ENCODE results near the gene ZNF750.

Gene ZNF750

GRCh38 chr17:82874011-82874835 lies 34.4 kb upstream of the ZNF750 start:
- Histone ChIP-seq H3K79me2 (ENCODE audit: control insufficient read depth, low read length) (peaks cover 44% of the 10 kb centered on the region), H3K9me2 (replicated peaks; ENCODE audit: control insufficient read depth, low read length) (no peaks in the 10 kb centered on the region), H3K27me3 (ENCODE audit: control insufficient read depth, low read length) (no peaks in the 10 kb centered on the region), H3K36me3 (ENCODE audit: control insufficient read depth, low read length) (peaks cover 30% of the 10 kb centered on the region), H3K4me3 (ENCODE audit: low read length) (no peak overlapping the region), H3K27ac (ENCODE audit: low read depth, low read length) (no peak overlapping the region), H3K4me2 (ENCODE audit: low read length) (no peak overlapping the region), H3F3A (ENCODE audit: control insufficient read depth, insufficient read depth) (peaks cover 8% of the 10 kb centered on the region), H3K4me1 (ENCODE audit: control insufficient read depth, low read length) (peaks cover 41% of the 10 kb centered on the region), H3K9me3 (ENCODE audit: control insufficient read depth, insufficient read depth, low read length) (no peaks in the 10 kb centered on the region), H4K20me1 (ENCODE audit: control insufficient read depth, insufficient read depth, low read depth, low read length) (no peaks in the 10 kb centered on the region)
- TF ChIP-seq EZH2phosphoT487 (IDR thresholded peaks at IDR 0.05; ENCODE audit: borderline replicate concordance, low read length) (no peak), CTCF (IDR thresholded peaks at IDR 0.05; ENCODE audit: low read depth, low read length, poor library complexity, severe bottlenecking) (no peak)

GRCh38 chr17:82873521-82873920 lies 33.7 kb upstream of the ZNF750 start:
- TF ChIP-seq EZH2phosphoT487 (IDR thresholded peaks at IDR 0.05; ENCODE audit: borderline replicate concordance, low read length) (no peak), CTCF (IDR thresholded peaks at IDR 0.05; ENCODE audit: low read depth, low read length, poor library complexity, severe bottlenecking) (no peak)
- no peak overlapping the region for H3K4me2 ChIP-seq (ENCODE audit: low read length)

GRCh38 chr17:82872591-82873520 lies 33.0 kb upstream of the ZNF750 start:
- peaks cover 45% of the 10 kb centered on the region for H3K79me2 ChIP-seq (ENCODE audit: control insufficient read depth, low read length)
- H3K27ac ChIP-seq (ENCODE audit: low read depth, low read length), result peak overlapping the region; percentile 81
- H3K36me3 ChIP-seq (ENCODE audit: control insufficient read depth, low read length), result peaks cover 30% of the 10 kb centered on the region
- peaks cover 8% of the 10 kb centered on the region for H3F3A ChIP-seq (ENCODE audit: control insufficient read depth, insufficient read depth)
- H3K4me2 ChIP-seq (ENCODE audit: low read length), result peak overlapping the region; percentile 79
- peaks cover 55% of the 10 kb centered on the region for H3K4me1 ChIP-seq (ENCODE audit: control insufficient read depth, low read length)
- no peaks in the 10 kb centered on the region for H3K9me2 ChIP-seq (replicated peaks; ENCODE audit: control insufficient read depth, low read length)
- H4K20me1 ChIP-seq (ENCODE audit: control insufficient read depth, insufficient read depth, low read depth, low read length), result no peaks in the 10 kb centered on the region
- peak overlapping the region; percentile 51 for H3K4me3 ChIP-seq (ENCODE audit: low read length)
- TF ChIP-seq EZH2phosphoT487 (IDR thresholded peaks at IDR 0.05; ENCODE audit: borderline replicate concordance, low read length) (no peak), CTCF (IDR thresholded peaks at IDR 0.05; ENCODE audit: low read depth, low read length, poor library complexity, severe bottlenecking) (no peak)
- H3K27me3 ChIP-seq (ENCODE audit: control insufficient read depth, low read length), result no peaks in the 10 kb centered on the region
- H3K9me3 ChIP-seq (ENCODE audit: control insufficient read depth, insufficient read depth, low read length), result no peaks in the 10 kb centered on the region

More at GRCh38 chr17:82873521-82873920, 33.7 kb upstream of the ZNF750 start:
- Histone ChIP-seq H4K20me1 (ENCODE audit: control insufficient read depth, insufficient read depth, low read depth, low read length) (no peaks in the 10 kb centered on the region), H3K79me2 (ENCODE audit: control insufficient read depth, low read length) (peaks cover 48% of the 10 kb centered on the region), H3K9me3 (ENCODE audit: control insufficient read depth, insufficient read depth, low read length) (no peaks in the 10 kb centered on the region), H3K9me2 (replicated peaks; ENCODE audit: control insufficient read depth, low read length) (no peaks in the 10 kb centered on the region), H3K27ac (ENCODE audit: low read depth, low read length) (no peak overlapping the region), H3K27me3 (ENCODE audit: control insufficient read depth, low read length) (no peaks in the 10 kb centered on the region), H3K36me3 (ENCODE audit: control insufficient read depth, low read length) (peaks cover 30% of the 10 kb centered on the region), H3K4me3 (ENCODE audit: low read length) (no peak overlapping the region), H3K4me1 (ENCODE audit: control insufficient read depth, low read length) (peaks cover 48% of the 10 kb centered on the region), H3F3A (ENCODE audit: control insufficient read depth, insufficient read depth) (peaks cover 8% of the 10 kb centered on the region)

All from DOHH2 (cell line).